Measurements from ENCODE around the gene TBC1D17. TPM values are rescaled to one million over a fixed set of nuclear protein-coding genes. Genes with fewer than 3 reads are reported as not detected.

Gene TBC1D17
- polyA plus RNA-seq, 4 donors: 35.2 to 64.9 (median 43.0) TPM

DNA sequence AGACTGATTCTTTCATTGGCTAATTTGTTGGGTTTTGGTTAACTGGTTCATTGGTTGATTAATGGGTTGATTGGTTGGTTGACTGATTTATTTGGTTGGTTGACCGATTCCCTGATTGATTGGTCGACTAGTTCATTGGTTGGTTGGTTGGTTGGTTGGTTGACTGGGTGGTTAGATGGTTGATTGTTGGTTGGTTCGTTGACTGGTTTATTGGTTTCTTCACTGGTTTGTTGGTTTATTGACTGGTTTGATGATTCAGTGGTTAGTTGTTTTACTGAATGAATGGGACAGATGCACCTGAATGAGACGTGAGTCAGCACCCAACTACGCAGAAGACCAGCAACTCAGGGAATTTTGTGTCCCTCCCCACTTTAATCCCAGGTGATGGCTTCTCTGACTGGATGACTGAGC is 54.5 kb downstream of the TBC1D17 start:
- DNase-seq (ENCODE audit: low read depth in 4 of 4, low spot score in 3 of 4): no peak

DNA sequence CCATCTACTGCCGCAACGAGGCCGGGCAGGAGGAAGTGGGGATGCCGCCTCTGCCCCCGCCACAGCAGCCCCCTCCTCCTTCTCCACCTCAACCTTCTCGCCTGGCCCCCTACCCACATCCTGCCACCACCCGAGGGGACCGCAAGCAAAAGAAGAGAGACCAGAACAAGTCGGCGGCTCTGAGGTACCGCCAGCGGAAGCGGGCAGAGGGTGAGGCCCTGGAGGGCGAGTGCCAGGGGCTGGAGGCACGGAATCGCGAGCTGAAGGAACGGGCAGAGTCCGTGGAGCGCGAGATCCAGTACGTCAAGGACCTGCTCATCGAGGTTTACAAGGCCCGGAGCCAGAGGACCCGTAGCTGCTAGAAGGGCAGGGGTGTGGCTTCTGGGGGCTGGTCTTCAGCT is 55.2 kb downstream of the TBC1D17 start:
- DNase-seq (ENCODE audit: low read depth in 4 of 4, low spot score in 3 of 4): no peak

DNA sequence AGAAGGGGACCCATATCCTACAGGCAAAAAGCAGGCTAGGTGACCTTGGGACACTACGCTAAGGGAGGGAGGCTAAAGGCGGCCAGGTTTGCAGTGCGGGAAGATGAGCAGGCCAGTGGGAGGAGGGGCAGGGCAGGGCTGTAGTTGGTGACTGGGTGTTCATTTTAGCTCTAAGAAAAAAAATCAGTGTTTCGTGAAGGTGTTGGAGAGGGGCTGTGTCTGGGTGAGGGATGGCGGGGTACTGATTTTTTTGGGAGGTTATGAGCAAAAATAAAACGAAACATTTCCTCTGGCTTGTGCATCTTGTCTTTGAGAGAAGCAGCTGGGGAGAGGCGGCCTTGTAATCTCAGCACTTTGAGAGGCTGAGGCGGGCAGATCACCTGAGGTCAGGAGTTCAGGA is 56.1 kb downstream of the TBC1D17 start:
- no peak for DNase-seq (ENCODE audit: low read depth in 4 of 4, low spot score in 3 of 4)

DNA sequence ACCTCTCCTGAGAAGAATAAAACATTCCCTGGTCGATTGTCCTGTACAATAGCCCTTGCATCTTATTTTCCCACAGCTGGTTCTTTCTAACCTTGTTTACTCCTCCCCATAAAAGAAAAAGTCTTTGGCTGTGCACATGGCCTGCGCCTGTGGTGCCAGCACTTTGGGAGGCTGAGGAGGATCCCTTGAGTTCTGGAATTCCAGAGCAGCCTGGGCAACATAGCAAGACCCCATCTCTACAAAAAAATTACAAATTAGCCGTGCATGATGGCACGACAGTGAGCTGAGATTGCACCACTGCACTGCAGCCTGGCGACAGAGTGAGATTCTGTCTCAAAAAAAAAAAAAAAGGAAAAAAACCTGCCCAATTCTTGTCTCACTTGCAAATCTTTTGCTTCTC is 59.0 kb downstream of the TBC1D17 start:
- DNase-seq (ENCODE audit: low read depth in 4 of 4, low spot score in 3 of 4): no peak

DNA sequence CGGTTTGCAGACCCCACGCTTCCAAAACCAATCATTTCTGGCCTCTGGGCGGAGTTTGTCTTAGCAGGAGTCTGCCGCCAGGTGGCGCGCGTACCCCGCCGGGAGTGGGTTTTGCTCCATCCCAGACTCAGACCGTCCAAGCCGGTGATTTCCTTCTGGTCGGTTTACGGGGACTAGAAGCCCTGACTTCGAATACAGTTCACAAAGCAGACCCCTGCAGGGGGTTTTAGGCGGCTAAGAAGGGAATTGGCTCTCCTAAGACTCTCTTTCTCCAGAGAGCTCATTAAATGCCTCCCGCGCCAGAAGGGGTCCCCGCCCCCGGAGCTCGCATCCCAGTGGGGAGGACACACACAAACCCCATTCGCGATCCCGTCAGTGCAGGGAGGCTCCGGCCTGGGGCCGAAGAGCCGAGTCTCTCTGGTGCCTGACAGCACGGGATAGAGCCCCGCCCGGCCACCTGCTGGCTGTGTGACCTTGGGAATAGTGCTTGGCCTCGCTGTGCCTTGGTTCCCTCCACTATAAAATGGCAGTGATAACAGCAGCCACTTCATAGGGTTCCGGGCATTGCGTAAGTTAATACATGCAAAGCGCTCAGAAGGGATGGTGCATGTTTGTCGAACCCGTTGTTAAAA is 60.4 kb downstream of the TBC1D17 start:
- DNase-seq (ENCODE audit: low read depth in 4 of 4, low spot score in 3 of 4): no peak

Other genes with a start within 250 kb of the TBC1D17 start
- gene RRAS, start 237.6 kb upstream of the TBC1D17 start, polyA plus RNA-seq (ENCODE audit: insufficient read length in 4 of 4): 10 to 100 TPM; 20.1 to 49.9 (median 26.6) TPM
- 10 to 100 TPM; 28.7 to 45.5 (median 31.3) TPM for gene SCAF1, start 235.5 kb upstream of the TBC1D17 start, polyA plus RNA-seq (ENCODE audit: insufficient read length in 4 of 4)
- 10 to 100 TPM; 39.3 to 84.9 (median 47.1) TPM for gene IRF3, start 211.8 kb upstream of the TBC1D17 start, polyA plus RNA-seq (ENCODE audit: insufficient read length in 4 of 4)
- gene BCL2L12, start 211.8 kb upstream of the TBC1D17 start, polyA plus RNA-seq (ENCODE audit: insufficient read length in 4 of 4): 10 to 100 TPM; 20.6 to 36.1 (median 22.4) TPM
- gene PRMT1, start 200.4 kb upstream of the TBC1D17 start, polyA plus RNA-seq (ENCODE audit: insufficient read length in 4 of 4): 100 to 1,000 TPM; 161 to 255 (median 205) TPM
- gene ADM5, start 188.1 kb upstream of the TBC1D17 start, polyA plus RNA-seq (ENCODE audit: insufficient read length in 4 of 4): 1 to 10 TPM in 2 of 4 donors, under 1 TPM in 2; 0.74 to 2.1 (median 1.1) TPM
- gene CPT1C, start 186.6 kb upstream of the TBC1D17 start, polyA plus RNA-seq (ENCODE audit: insufficient read length in 4 of 4): 10 to 100 TPM; 10.9 to 22.8 (median 16.1) TPM
- under 1 TPM in 3 of 4 donors, not detected in 1; 0.08 to 0.48 (median 0.09) TPM for gene TSKS, start 114.4 kb upstream of the TBC1D17 start, polyA plus RNA-seq (ENCODE audit: insufficient read length in 4 of 4)
- gene AP2A1, start 110.7 kb upstream of the TBC1D17 start, polyA plus RNA-seq (ENCODE audit: insufficient read length in 4 of 4): 10 to 100 TPM; 45.5 to 74.1 (median 62.0) TPM
- gene FUZ, start 64.4 kb upstream of the TBC1D17 start, polyA plus RNA-seq (ENCODE audit: insufficient read length in 4 of 4): 10 to 100 TPM; 20.9 to 43.3 (median 35.5) TPM
- 10 to 100 TPM; 43.9 to 76.8 (median 64.9) TPM for gene MED25, start 59.4 kb upstream of the TBC1D17 start, polyA plus RNA-seq (ENCODE audit: insufficient read length in 4 of 4)
- 100 to 1,000 TPM; 218 to 399 (median 268) TPM for gene PTOV1, start 26.5 kb upstream of the TBC1D17 start, polyA plus RNA-seq (ENCODE audit: insufficient read length in 4 of 4)
- 10 to 100 TPM; 35.5 to 97.3 (median 48.8) TPM for gene PNKP, start 10.1 kb upstream of the TBC1D17 start, polyA plus RNA-seq (ENCODE audit: insufficient read length in 4 of 4)
- 10 to 100 TPM; 27.3 to 46.8 (median 32.0) TPM for gene AKT1S1, start 347 bp upstream of the TBC1D17 start, polyA plus RNA-seq (ENCODE audit: insufficient read length in 4 of 4)
- 1 to 10 TPM; 1.4 to 3.4 (median 2.0) TPM for gene IL4I1, start 19.2 kb downstream of the TBC1D17 start, polyA plus RNA-seq (ENCODE audit: insufficient read length in 4 of 4)
- 10 to 100 TPM; 17.8 to 26.2 (median 20.8) TPM for gene ATF5, start 51.5 kb downstream of the TBC1D17 start, polyA plus RNA-seq (ENCODE audit: insufficient read length in 4 of 4)
- gene NUP62, start 51.8 kb downstream of the TBC1D17 start, polyA plus RNA-seq (ENCODE audit: insufficient read length in 4 of 4): 10 to 100 TPM; 59.6 to 72.0 (median 61.1) TPM
- gene SIGLEC11, start 83.5 kb downstream of the TBC1D17 start, polyA plus RNA-seq (ENCODE audit: insufficient read length in 4 of 4): 10 to 100 TPM in 1 of 4 donors, 1 to 10 TPM in 3; 4.4 to 25.0 (median 5.5) TPM
- 10 to 100 TPM; 31.4 to 54.8 (median 48.6) TPM for gene VRK3, start 147.7 kb downstream of the TBC1D17 start, polyA plus RNA-seq (ENCODE audit: insufficient read length in 4 of 4)
- gene ZNF473, start 148.3 kb downstream of the TBC1D17 start, polyA plus RNA-seq (ENCODE audit: insufficient read length in 4 of 4): 10 to 100 TPM; 10.7 to 16.4 (median 15.1) TPM